IMR-90 (cell line): ENCODE data around the gene CASP9. TPM values are rescaled to one million over a fixed set of nuclear protein-coding genes. Genes with fewer than 3 reads are reported as not detected.

Experiments used
- ATAC-seq: fragments of 200-7000 bp; cut with Tn5 transposase; 2 replicates; pipeline ENCODE4 v1.9.1; 2020; ENCODE audit warnings: low read depth, mild to moderate bottlenecking, moderate library complexity
- BruUV-seq: library from RNA; stranded (reverse); fragments of 400-500 nt; replicated peaks from 2 replicates; lab custom pipeline; 2021; lab: Mats Ljungman, UMichigan
- CTCF ChIA-PET: fragments of 300-600 bp; formaldehyde crosslinking; extraction: SDS; loops from one replicate; lab custom pipeline; 2021; ENCODE audit warnings: antibody characterized with exemption; lab: Yijun Ruan, JAX
- POLR2A ChIA-PET: fragments of 300-600 bp; sonication (Branson Sonifier 250); formaldehyde crosslinking; loops from one replicate; lab custom pipeline; 2022; ENCODE audit warnings: antibody characterized with exemption; ENCODE audit not compliant: unreplicated experiment; lab: Charles Lee
- DNase-seq: peaks from one replicate; pipeline ENCODE4 v3.0.0; 2013
- H2AFZ ChIP-seq: replicated peaks from 2 replicates; pipeline ENCODE3; 2013; ENCODE audit warnings: low read length, mild to moderate bottlenecking; ENCODE audit not compliant: poor library complexity
- H2AK5ac ChIP-seq: 2 replicates; pipeline ENCODE4 v1.6.1; 2013; ENCODE audit warnings: low read depth, low read length, inconsistent platforms
- H2AK9ac ChIP-seq: replicated peaks from 2 replicates; pipeline ENCODE3; 2013; ENCODE audit warnings: mild to moderate bottlenecking, low read depth, low read length, moderate library complexity; ENCODE audit not compliant: poor library complexity
- H2BK120ac ChIP-seq: 2 replicates; pipeline ENCODE4 v1.6.1; 2013; ENCODE audit warnings: low read depth, low read length, inconsistent platforms
- H2BK15ac ChIP-seq: 3 replicates; pipeline ENCODE4 v1.6.1; 2013; ENCODE audit warnings: low read depth, low read length, inconsistent platforms
- H2BK20ac ChIP-seq: 2 replicates; pipeline ENCODE4 v1.6.1; 2013; ENCODE audit warnings: low read depth, mild to moderate bottlenecking, inconsistent platforms, low read length, moderate library complexity
- H2BK5ac ChIP-seq: 2 replicates; pipeline ENCODE4 v1.6.1; 2013; ENCODE audit warnings: mild to moderate bottlenecking, low read depth, low read length, inconsistent platforms; ENCODE audit not compliant: poor library complexity, severe bottlenecking
- H3K14ac ChIP-seq: replicated peaks from 2 replicates; pipeline ENCODE4 v1.6.1; 2013; ENCODE audit warnings: low read depth, low read length, inconsistent platforms
- H3K18ac ChIP-seq: 2 replicates; pipeline ENCODE4 v1.6.1; 2013; ENCODE audit warnings: low read depth, low read length, control low read depth
- H3K23ac ChIP-seq: 2 replicates; pipeline ENCODE4 v1.6.1; 2013; ENCODE audit warnings: low read depth, low read length, inconsistent platforms
- H3K27ac ChIP-seq: 2 replicates; pipeline ENCODE4 v1.5.1; 2013; ENCODE audit warnings: mild to moderate bottlenecking, control low read depth, low read length; ENCODE audit not compliant: insufficient read depth
- H3K27me3 ChIP-seq: 2 replicates; pipeline ENCODE4 v1.6.1; 2013; ENCODE audit warnings: low read length; ENCODE audit not compliant: control insufficient read depth, insufficient read depth
- H3K36me3 ChIP-seq: 2 replicates; pipeline ENCODE4 v1.6.1; 2013; ENCODE audit warnings: low read length, mixed read lengths; ENCODE audit not compliant: control insufficient read depth, insufficient read depth
- H3K4ac ChIP-seq: 2 replicates; pipeline ENCODE4 v1.6.1; 2013; ENCODE audit warnings: low read depth, low read length, inconsistent platforms
- H3K4me1 ChIP-seq: 2 replicates; pipeline ENCODE4 v1.6.1; 2013; ENCODE audit warnings: low read length, mixed read lengths; ENCODE audit not compliant: control insufficient read depth, insufficient read depth
- H3K4me2 ChIP-seq: 2 replicates; pipeline ENCODE4 v1.6.1; 2013; ENCODE audit warnings: low read depth, mild to moderate bottlenecking, control low read depth, low read length, moderate library complexity
- H3K4me3 ChIP-seq: 2 replicates; pipeline ENCODE4 v1.5.1; 2013; ENCODE audit warnings: low read depth, mild to moderate bottlenecking, control low read depth, low read length, moderate library complexity; ENCODE audit not compliant: insufficient read depth
- H3K56ac ChIP-seq: 2 replicates; pipeline ENCODE4 v1.6.1; 2013; ENCODE audit warnings: low read length, inconsistent platforms; ENCODE audit not compliant: insufficient read depth; ENCODE audit errors: extremely low read depth
- H3K79me1 ChIP-seq, 2 experiments: 2 replicates each; pipeline ENCODE4 v1.6.1; 2013; ENCODE audit warnings: low read length in 2 of 2, inconsistent platforms in 1 of 2, low read depth in 1 of 2
- H3K9ac ChIP-seq: 2 replicates; pipeline ENCODE4 v1.6.1; 2013; ENCODE audit warnings: low read depth, low read length, control low read depth
- H3K9me1 ChIP-seq: 2 replicates; pipeline ENCODE4 v1.6.1; 2013; ENCODE audit warnings: low read length, inconsistent platforms; ENCODE audit not compliant: insufficient read depth
- H3K9me3 ChIP-seq: 2 replicates; pipeline ENCODE4 v1.6.1; 2013; ENCODE audit warnings: low read length; ENCODE audit not compliant: control insufficient read depth, insufficient read depth
- H4K20me1 ChIP-seq: 2 replicates; pipeline ENCODE4 v1.6.1; 2013; ENCODE audit warnings: low read length, inconsistent platforms; ENCODE audit not compliant: insufficient read depth
- H4K5ac ChIP-seq: 2 replicates; pipeline ENCODE4 v1.6.1; 2013; ENCODE audit warnings: mild to moderate bottlenecking, low read depth, low read length, control low read depth
- H4K8ac ChIP-seq, 2 experiments: 2 replicates each; pipeline ENCODE4 v1.6.1; 2013; ENCODE audit warnings: low read depth in 2 of 2, low read length in 2 of 2, control low read depth in 1 of 2, inconsistent platforms in 1 of 2
- H4K91ac ChIP-seq: 2 replicates; pipeline ENCODE4 v1.6.1; 2013; ENCODE audit warnings: low read depth, low read length, inconsistent platforms; ENCODE audit not compliant: insufficient read depth
- MAZ ChIP-seq: IDR thresholded peaks from 2 replicates; pipeline ENCODE4 v1.6.1; 2012; ENCODE audit warnings: low read depth, mild to moderate bottlenecking, low read length, improper control_type of control experiment, moderate library complexity, borderline replicate concordance
- POLR2A ChIP-seq: IDR thresholded peaks from 2 replicates; pipeline ENCODE4 v1.6.1; 2012; ENCODE audit warnings: mild to moderate bottlenecking, low read depth, low read length
- SMC3 ChIP-seq: fragments of 150-350 bp; IDR thresholded peaks from 2 replicates; pipeline ENCODE4 v1.6.1; 2016; ENCODE audit warnings: low read depth, mild to moderate bottlenecking, antibody characterized with exemption, low read length, moderate library complexity
- WGBS, 2 experiments: methylation state at CpG; one replicate each; pipeline versions ENCODE4 v1.1.5 to v1.1.7; 2013; ENCODE audit warnings: missing lambda C conversion rate in 2 of 2; ENCODE audit not compliant: insufficient read length in 1 of 2; ENCODE audit errors: extremely low coverage in 2 of 2; 5-methylcytosine and 5-hydroxymethylcytosine counted together
- dilution Hi-C: fragments of 300-500 bp; cut with HindIII; formaldehyde crosslinking; loops from one replicate; pipeline ENCODE4 v1.14.3; 2018; ENCODE audit warnings: low sequenced_read_pairs; ENCODE audit not compliant: unreplicated experiment
- in situ Hi-C: fragments of 300-500 bp; cut with MboI; formaldehyde crosslinking; loops from 3 replicates; pipeline ENCODE4 v1.14.3; 2019; ENCODE audit warnings: low sequenced_read_pairs, inconsistent platforms, mixed read lengths
- intact Hi-C: fragments of 100-400 bp; cut with micrococcal nuclease; formaldehyde crosslinking; loops from 2 replicates; pipeline ENCODE4 v1.10.0; 2022
- microRNA-seq, 2 experiments: library from miRNA; stranded (forward) in 1 of 2; unstranded in 1 of 2; fragments of 10-50 nt in 1 of 2; fragments of <30 nt in 1 of 2; gene quantifications in 1 of 2; microRNA quantifications in 1 of 2; one replicate each; pipeline versions ENCODE3 to v1.1.0; 2013 to 2020; ENCODE audit not compliant: insufficient read depth in 1 of 2, insufficient read length in 1 of 2, unreplicated experiment in 1 of 2
- polyA plus RNA-seq, 3 experiments: library from polyadenylated mRNA; depleted of rRNA; stranded (reverse); fragments of >200 nt; gene quantifications; 2 replicates each; pipeline ENCODE4 v1.2.3, GENCODE V29; 2012; ENCODE audit warnings: low replicate concordance in 1 of 3
- small RNA-seq, 5 experiments: library from RNA; depleted of rRNA; stranded (forward); fragments of <200 nt; gene quantifications; one replicate each; pipeline ENCODE3, GENCODE V24; 2012
- total RNA-seq: library from RNA; depleted of rRNA; stranded (reverse); fragments of >200 nt; gene quantifications from 2 replicates; pipeline ENCODE4 v1.2.3, GENCODE V29; 2012; rRNA removed
- TF ChIP-seq, protein P1 (sequence below): conservative IDR thresholded peaks from 2 replicates; pipeline ENCODE4 v1.5.1; 2012; ENCODE audit warnings: mild to moderate bottlenecking, low read depth, low read length, improper control_type of control experiment

CASP9 gene
- total and polyA plus RNA-seq, 2 of the 4 experiments (the other 2 are of a cell fraction), result 7.0 to 8.3 TPM

DNA sequence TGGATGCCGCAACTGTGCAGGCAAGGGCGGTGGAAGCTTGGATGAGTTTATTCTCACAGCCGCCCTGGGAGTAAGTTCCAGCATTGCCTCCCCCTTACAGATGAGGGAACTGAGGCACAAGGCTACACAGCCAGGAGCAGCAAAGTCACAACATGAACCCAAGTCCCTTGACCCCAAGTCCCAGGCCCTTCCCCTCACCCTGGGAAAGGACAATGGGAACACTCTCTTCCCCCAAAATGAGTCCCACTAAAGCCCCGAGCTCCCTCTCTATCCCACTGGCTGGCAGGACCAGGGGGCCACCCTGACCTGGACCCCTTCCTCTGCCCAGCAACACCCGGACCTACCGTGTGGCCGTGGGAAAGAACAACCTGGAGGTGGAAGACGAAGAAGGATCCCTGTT, 81.9 kb downstream of the CASP9 start:
- Histone ChIP-seq H2AFZ (no peak overlapping the region), H3K9ac (no peak overlapping the region), H3K79me1 (no peaks in the 10 kb centered on the region), H3K56ac (no peak overlapping the region), H3K18ac (no peak overlapping the region), H3K9me1 (no peaks in the 10 kb centered on the region), H2BK15ac (no peak overlapping the region), H2BK20ac (no peak overlapping the region), H2AK9ac (no peak overlapping the region), H3K9me3 (no peaks in the 10 kb centered on the region), H3K4ac (no peak overlapping the region), H2AK5ac (no peak overlapping the region), H3K36me3 (no peaks in the 10 kb centered on the region), H3K27me3 (peaks cover 27% of the 10 kb centered on the region; the same call in 1 of the 2 replicates), H3K23ac (no peak overlapping the region), H3K14ac (no peak overlapping the region), H3K4me3 (no peak overlapping the region), H3K4me2 (no peak overlapping the region), H3K27ac (no peak overlapping the region), H2BK5ac (no peak overlapping the region), H4K91ac (no peak overlapping the region), H3K4me1 (no peaks in the 10 kb centered on the region), H4K8ac (no peak overlapping the region), H4K20me1 (no peaks in the 10 kb centered on the region), H4K5ac (no peak overlapping the region), H2BK120ac (no peak overlapping the region)
- no CpG with 5 or more reads among the region's 8 CpGs for WGBS, 2 experiments
- no TSS peak for BruUV-seq
- no peak for ATAC-seq
- POLR2A ChIA-PET, result no interaction called here
- TF ChIP-seq SMC3 (no peak), POLR2A (no peak), MAZ (no peak)
- TF ChIP-seq, protein P1, sequence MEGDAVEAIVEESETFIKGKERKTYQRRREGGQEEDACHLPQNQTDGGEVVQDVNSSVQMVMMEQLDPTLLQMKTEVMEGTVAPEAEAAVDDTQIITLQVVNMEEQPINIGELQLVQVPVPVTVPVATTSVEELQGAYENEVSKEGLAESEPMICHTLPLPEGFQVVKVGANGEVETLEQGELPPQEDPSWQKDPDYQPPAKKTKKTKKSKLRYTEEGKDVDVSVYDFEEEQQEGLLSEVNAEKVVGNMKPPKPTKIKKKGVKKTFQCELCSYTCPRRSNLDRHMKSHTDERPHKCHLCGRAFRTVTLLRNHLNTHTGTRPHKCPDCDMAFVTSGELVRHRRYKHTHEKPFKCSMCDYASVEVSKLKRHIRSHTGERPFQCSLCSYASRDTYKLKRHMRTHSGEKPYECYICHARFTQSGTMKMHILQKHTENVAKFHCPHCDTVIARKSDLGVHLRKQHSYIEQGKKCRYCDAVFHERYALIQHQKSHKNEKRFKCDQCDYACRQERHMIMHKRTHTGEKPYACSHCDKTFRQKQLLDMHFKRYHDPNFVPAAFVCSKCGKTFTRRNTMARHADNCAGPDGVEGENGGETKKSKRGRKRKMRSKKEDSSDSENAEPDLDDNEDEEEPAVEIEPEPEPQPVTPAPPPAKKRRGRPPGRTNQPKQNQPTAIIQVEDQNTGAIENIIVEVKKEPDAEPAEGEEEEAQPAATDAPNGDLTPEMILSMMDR, result no peak
- in situ Hi-C loops (no loop called here), dilution Hi-C loops (no loop called here), intact Hi-C loops (no loop called here)
- CTCF ChIA-PET, result no interaction called here
- no peak for DNase-seq

Small RNA genes lying within 50 kb of the gene (microRNA-seq; reads per million reads assigned to microRNA genes)
- gene SCARNA21B (ENCODE audit: insufficient read depth, insufficient read length), result not detected

Small RNA genes lying within 50 kb of the gene (small RNA-seq; reads per million reads assigned to genes)
- 0 to 1.4 (median 0) reads per million in 5 experiments for gene SCARNA21B

Other genes starting within 250 kb of the CASP9 start
- 22.6 and 23.1 TPM in 2 replicates for gene EFHD2, start 114.3 kb downstream of the CASP9 start, total RNA-seq
- gene EFHD2, start 114.3 kb downstream of the CASP9 start, polyA plus RNA-seq (2012; rRNA removed), result 58.9 and 72.7 TPM in 2 replicates
- gene CTRC, start 85.8 kb downstream of the CASP9 start, total RNA-seq, result not detected in 2 replicates
- not detected in 2 replicates for gene CTRC, start 85.8 kb downstream of the CASP9 start, polyA plus RNA-seq (2012; rRNA removed)
- gene CELA2A, start 67.5 kb downstream of the CASP9 start, total RNA-seq, result not detected in 2 replicates
- gene CELA2A, start 67.5 kb downstream of the CASP9 start, polyA plus RNA-seq (2012; rRNA removed), result not detected in 2 replicates
- not detected in 2 replicates for gene CELA2B, start 48.1 kb downstream of the CASP9 start, total RNA-seq
- gene CELA2B, start 48.1 kb downstream of the CASP9 start, polyA plus RNA-seq (2012; rRNA removed), result not detected in 2 replicates
- 12.5 and 13.1 TPM in 2 replicates for gene DNAJC16, start 2.6 kb upstream of the CASP9 start, total RNA-seq
- gene DNAJC16, start 2.6 kb upstream of the CASP9 start, polyA plus RNA-seq (2012; rRNA removed), result 6.9 and 8.0 TPM in 2 replicates
- 0.18 and 0.28 TPM in 2 replicates for gene AGMAT, start 60.8 kb upstream of the CASP9 start, total RNA-seq
- gene AGMAT, start 60.8 kb upstream of the CASP9 start, polyA plus RNA-seq (2012; rRNA removed), result 0.20 and 0.26 TPM in 2 replicates
- gene DDI2, start 93.2 kb upstream of the CASP9 start, total RNA-seq, result 8.6 and 13.4 TPM in 2 replicates
- 3.8 and 6.0 TPM in 2 replicates for gene DDI2, start 93.2 kb upstream of the CASP9 start, polyA plus RNA-seq (2012; rRNA removed)
- gene PLEKHM2, start 160.1 kb upstream of the CASP9 start, total RNA-seq, result 23.1 and 24.7 TPM in 2 replicates
- gene PLEKHM2, start 160.1 kb upstream of the CASP9 start, polyA plus RNA-seq (2012; rRNA removed), result 48.0 and 51.2 TPM in 2 replicates
- under 0.01 TPM in 1 of 2 replicates, not detected in the other for gene SLC25A34, start 212.0 kb upstream of the CASP9 start, total RNA-seq
- gene SLC25A34, start 212.0 kb upstream of the CASP9 start, polyA plus RNA-seq (2012; rRNA removed), result 0.72 and 1.1 TPM in 2 replicates
- not detected in 2 replicates for gene TMEM82, start 218.3 kb upstream of the CASP9 start, total RNA-seq
- gene TMEM82, start 218.3 kb upstream of the CASP9 start, polyA plus RNA-seq (2012; rRNA removed), result not detected in 2 replicates
- gene FBLIM1, start 234.6 kb upstream of the CASP9 start, total RNA-seq, result 43.6 and 52.2 TPM in 2 replicates
- 140 and 159 TPM in 2 replicates for gene FBLIM1, start 234.6 kb upstream of the CASP9 start, polyA plus RNA-seq (2012; rRNA removed)